Gastrocnemius medialis (tissue), 4 donors: ENCODE data around the gene KCNQ1.

Experiments
- CTCF ChIP-seq, 5 experiments: fragments of 450-650 bp in 3 of 5; fragments of 200-600 bp in 2 of 5; sonication (generic) in 2 of 5; IDR thresholded peaks in 4 of 5; conservative IDR thresholded peaks in 1 of 5; 1 replicate in 4 of 5; 2 replicates in 1 of 5; pipeline ENCODE4 v1.5.1; 2016 to 2019; ENCODE audit warnings: antibody characterized with exemption in 5 of 5, mild to moderate bottlenecking in 3 of 5, moderate library complexity in 3 of 5
- POLR2A ChIP-seq, 2 donors: fragments of 450-650 bp; IDR thresholded peaks; one replicate each; pipeline ENCODE4 v1.6.1; 2017; ENCODE audit warnings: antibody characterized with exemption in 2 of 2, mild to moderate bottlenecking in 2 of 2, moderate library complexity in 2 of 2

DNA sequence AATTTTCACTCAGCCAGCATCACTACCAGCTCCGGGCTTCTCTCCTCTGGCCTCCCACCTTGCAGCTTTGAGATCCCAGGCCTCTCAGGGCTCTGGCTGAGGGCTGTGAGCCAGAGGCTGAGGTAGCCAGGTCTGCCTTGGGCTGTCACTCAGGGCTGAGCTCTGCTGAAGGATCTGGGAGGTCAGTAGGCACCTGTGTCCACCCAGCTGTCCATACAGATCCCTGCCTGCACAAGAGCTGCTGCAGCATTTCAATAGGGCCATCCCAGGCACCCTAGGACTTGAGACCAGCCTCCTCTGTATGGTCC, 242.4 kb downstream of the KCNQ1 start:
- TF ChIP-seq POLR2A (IDR thresholded peaks at IDR 0.05) (no peak), CTCF (IDR thresholded peaks at IDR 0.05 in 4 of 5, conservative IDR thresholded peaks at IDR 0.05 in 1 of 5) (no peak)
